HEK293 (cell line): ENCODE measurements around the gene AR.

Experiments used
- CTCF ChIA-PET: fragments of 350-600 bp; formaldehyde crosslinking; extraction: SDS; loops from one replicate; lab custom pipeline; 2021; ENCODE audit warnings: antibody characterized with exemption; lab: Yijun Ruan, JAX
- POLR2A ChIA-PET: fragments of 300-600 bp; formaldehyde crosslinking; extraction: SDS; loops from one replicate; lab custom pipeline; 2020; ENCODE audit warnings: antibody characterized with exemption, inconsistent platforms; lab: Yijun Ruan, JAX
- H3K27ac ChIP-seq: fragments of 200-500 bp; sonication (Bioruptor generic); 2 replicates; pipeline ENCODE4 v1.5.1; 2014; ENCODE audit warnings: low read depth, low read length, control low read depth, inconsistent platforms; ENCODE audit errors: extremely low read depth
- H3K36me3 ChIP-seq, 2 experiments: fragments of 200-500 bp in 1 of 2; sonication (Bioruptor generic) in 1 of 2; 1 replicate in 1 of 2; 2 replicates in 1 of 2; pipeline ENCODE4 v1.5.1; 2014 to 2017; ENCODE audit warnings: inconsistent platforms in 2 of 2, low read length in 2 of 2; ENCODE audit not compliant: control insufficient read depth in 2 of 2, insufficient read depth in 1 of 2
- H3K4me1 ChIP-seq: fragments of 200-500 bp; sonication (Bioruptor generic); 2 replicates; pipeline ENCODE4 v1.5.1; 2014; ENCODE audit warnings: mild to moderate bottlenecking, low read length, inconsistent platforms; ENCODE audit not compliant: control insufficient read depth, insufficient read depth
- H3K4me3 ChIP-seq: 2 replicates; pipeline ENCODE4 v1.5.1; 2011; ENCODE audit warnings: low read depth, mild to moderate bottlenecking, control low read depth, low read length, moderate library complexity
- H3K9me3 ChIP-seq: fragments of 200-500 bp; sonication (Bioruptor generic); 2 replicates; pipeline ENCODE4 v1.5.1; 2014; ENCODE audit warnings: low read depth, low read length, inconsistent platforms; ENCODE audit not compliant: control insufficient read depth, insufficient read depth
- BCL11B ChIP-seq: fragments of 450-650 bp; formaldehyde crosslinking; IDR thresholded peaks from 2 replicates; pipeline ENCODE4 v1.5.1; 2016; ENCODE audit warnings: low read depth, missing biosample characterization, missing genetic modification characterization
- EGR2 ChIP-seq: fragments of 450-650 bp; formaldehyde crosslinking; IDR thresholded peaks from 2 replicates; pipeline ENCODE4 v1.5.1; 2016; ENCODE audit warnings: low read depth, missing biosample characterization, missing genetic modification characterization
- FEZF1 ChIP-seq: fragments of 450-650 bp; formaldehyde crosslinking; IDR thresholded peaks from 2 replicates; pipeline ENCODE4 v1.5.1; 2016; ENCODE audit warnings: missing biosample characterization, missing genetic modification characterization
- GFI1B ChIP-seq: fragments of 450-650 bp; formaldehyde crosslinking; IDR thresholded peaks from 2 replicates; pipeline ENCODE4 v1.5.1; 2016; ENCODE audit warnings: missing biosample characterization, missing genetic modification characterization
- GLIS2 ChIP-seq: fragments of 450-650 bp; formaldehyde crosslinking; IDR thresholded peaks from 2 replicates; pipeline ENCODE4 v1.5.1; 2016; ENCODE audit warnings: missing biosample characterization, missing genetic modification characterization
- INSM2 ChIP-seq: fragments of 450-650 bp; formaldehyde crosslinking; IDR thresholded peaks from 2 replicates; pipeline ENCODE4 v1.5.1; 2016; ENCODE audit warnings: missing biosample characterization, missing genetic modification characterization
- MYNN ChIP-seq: fragments of 450-650 bp; formaldehyde crosslinking; IDR thresholded peaks from 2 replicates; pipeline ENCODE4 v1.5.1; 2016; ENCODE audit warnings: missing biosample characterization, missing genetic modification characterization, borderline replicate concordance
- PRDM1 ChIP-seq: fragments of 450-650 bp; formaldehyde crosslinking; IDR thresholded peaks from 2 replicates; pipeline ENCODE4; 2016; ENCODE audit warnings: missing biosample characterization, missing genetic modification characterization
- SALL2 ChIP-seq: fragments of 450-650 bp; formaldehyde crosslinking; IDR thresholded peaks from 2 replicates; pipeline ENCODE4 v1.5.0; 2017; ENCODE audit warnings: missing biosample characterization, mild to moderate bottlenecking, missing genetic modification characterization, borderline replicate concordance
- WT1 ChIP-seq: fragments of 450-650 bp; formaldehyde crosslinking; IDR thresholded peaks from 2 replicates; pipeline ENCODE4 v1.5.1; 2016; ENCODE audit warnings: missing biosample characterization, missing genetic modification characterization
- ZBTB1 ChIP-seq: fragments of 450-650 bp; formaldehyde crosslinking; IDR thresholded peaks from 2 replicates; pipeline ENCODE4 v1.5.1; 2016; ENCODE audit warnings: missing biosample characterization, missing genetic modification characterization
- ZBTB49 ChIP-seq: fragments of 450-650 bp; formaldehyde crosslinking; IDR thresholded peaks from 2 replicates; pipeline ENCODE4 v1.5.1; 2016; ENCODE audit warnings: missing biosample characterization, missing genetic modification characterization, low read depth
- ZFHX2 ChIP-seq: fragments of 450-650 bp; formaldehyde crosslinking; conservative IDR thresholded peaks from 2 replicates; pipeline ENCODE4 v1.5.1; 2016; ENCODE audit warnings: missing biosample characterization, missing genetic modification characterization
- ZFP37 ChIP-seq: fragments of 450-650 bp; formaldehyde crosslinking; IDR thresholded peaks from 2 replicates; pipeline ENCODE4 v1.5.1; 2016; ENCODE audit warnings: missing biosample characterization, missing genetic modification characterization
- ZNF114 ChIP-seq: fragments of 450-650 bp; formaldehyde crosslinking; IDR thresholded peaks from 2 replicates; pipeline ENCODE4 v1.5.0; 2017; ENCODE audit warnings: missing biosample characterization, missing genetic modification characterization
- ZNF140 ChIP-seq: fragments of 450-650 bp; formaldehyde crosslinking; IDR thresholded peaks from 2 replicates; pipeline ENCODE4 v1.5.1; 2016; ENCODE audit warnings: missing biosample characterization, missing genetic modification characterization
- ZNF169 ChIP-seq: fragments of 450-650 bp; formaldehyde crosslinking; IDR thresholded peaks from 2 replicates; pipeline ENCODE4 v1.5.1; 2016; ENCODE audit warnings: missing biosample characterization, missing genetic modification characterization
- ZNF292 ChIP-seq: fragments of 450-650 bp; formaldehyde crosslinking; IDR thresholded peaks from 2 replicates; pipeline ENCODE4 v1.5.1; 2016; ENCODE audit warnings: low read depth, missing biosample characterization, missing genetic modification characterization, borderline replicate concordance
- ZNF302 ChIP-seq: fragments of 450-650 bp; formaldehyde crosslinking; IDR thresholded peaks from 2 replicates; pipeline ENCODE4 v1.5.1; 2016; ENCODE audit warnings: missing biosample characterization, missing genetic modification characterization, low read depth
- ZNF449 ChIP-seq: fragments of 450-650 bp; formaldehyde crosslinking; IDR thresholded peaks from 2 replicates; pipeline ENCODE4 v1.5.1; 2017; ENCODE audit warnings: missing biosample characterization, mild to moderate bottlenecking, missing genetic modification characterization, moderate library complexity
- ZNF521 ChIP-seq: fragments of 450-650 bp; formaldehyde crosslinking; IDR thresholded peaks from 2 replicates; pipeline ENCODE4 v1.5.1; 2017; ENCODE audit warnings: missing biosample characterization, mild to moderate bottlenecking, missing genetic modification characterization
- ZSCAN23 ChIP-seq: fragments of 450-650 bp; formaldehyde crosslinking; IDR thresholded peaks from 2 replicates; pipeline ENCODE4 v1.5.1; 2016; ENCODE audit warnings: missing biosample characterization, missing genetic modification characterization
- TF ChIP-seq, protein P1 (sequence below): fragments of 450-650 bp; formaldehyde crosslinking; optimal IDR thresholded peaks from 2 replicates; pipeline ENCODE3; 2016; ENCODE audit warnings: missing biosample characterization, mild to moderate bottlenecking, missing genetic modification characterization
- TF ChIP-seq, protein P2 (sequence below): fragments of 450-650 bp; formaldehyde crosslinking; IDR thresholded peaks from 2 replicates; pipeline ENCODE4 v1.5.1; 2016; ENCODE audit warnings: missing biosample characterization, missing genetic modification characterization
- TF ChIP-seq, protein P3 (sequence below): fragments of 450-650 bp; formaldehyde crosslinking; IDR thresholded peaks from 2 replicates; pipeline ENCODE4 v1.5.1; 2017; ENCODE audit warnings: missing biosample characterization, missing genetic modification characterization

AR gene

GRCh38 chrX:67604979-67605703, 61.3 kb downstream of the AR start:
- POLR2A ChIA-PET, result no interaction called here
- Histone ChIP-seq H3K4me3 (no peak overlapping the region), H3K36me3 (no peaks in the 10 kb centered on the region), H3K27ac (no peak overlapping the region), H3K4me1 (no peaks in the 10 kb centered on the region), H3K9me3 (no peaks in the 10 kb centered on the region)
- TF ChIP-seq ZNF292 (tag by site-specific recombination) (no peak), PRDM1 (no peak), ZNF140 (tag by site-specific recombination) (no peak), ZNF449 (tag by site-specific recombination) (no peak), ZSCAN23 (no peak), GLIS2 (tag by site-specific recombination) (no peak), BCL11B (tag by site-specific recombination) (no peak), WT1 (tag by site-specific recombination) (no peak), ZFHX2 (no peak), ZBTB1 (tag by site-specific recombination) (no peak), EGR2 (tag by site-specific recombination) (no peak), INSM2 (no peak), ZNF114 (tag by site-specific recombination) (no peak)
- TF ChIP-seq, protein P1, sequence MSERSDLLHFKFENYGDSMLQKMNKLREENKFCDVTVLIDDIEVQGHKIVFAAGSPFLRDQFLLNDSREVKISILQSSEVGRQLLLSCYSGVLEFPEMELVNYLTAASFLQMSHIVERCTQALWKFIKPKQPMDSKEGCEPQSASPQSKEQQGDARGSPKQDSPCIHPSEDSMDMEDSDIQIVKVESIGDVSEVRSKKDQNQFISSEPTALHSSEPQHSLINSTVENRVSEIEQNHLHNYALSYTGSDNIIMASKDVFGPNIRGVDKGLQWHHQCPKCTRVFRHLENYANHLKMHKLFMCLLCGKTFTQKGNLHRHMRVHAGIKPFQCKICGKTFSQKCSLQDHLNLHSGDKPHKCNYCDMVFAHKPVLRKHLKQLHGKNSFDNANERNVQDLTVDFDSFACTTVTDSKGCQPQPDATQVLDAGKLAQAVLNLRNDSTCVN (tag by site-specific recombination), result no peak
- CTCF ChIA-PET, result interaction anchor here (0.8 kb wide), 1 partner anchor 11 kb away, joined by 4 read pairs; no protein-coding TSS in a partner anchor

DNA sequence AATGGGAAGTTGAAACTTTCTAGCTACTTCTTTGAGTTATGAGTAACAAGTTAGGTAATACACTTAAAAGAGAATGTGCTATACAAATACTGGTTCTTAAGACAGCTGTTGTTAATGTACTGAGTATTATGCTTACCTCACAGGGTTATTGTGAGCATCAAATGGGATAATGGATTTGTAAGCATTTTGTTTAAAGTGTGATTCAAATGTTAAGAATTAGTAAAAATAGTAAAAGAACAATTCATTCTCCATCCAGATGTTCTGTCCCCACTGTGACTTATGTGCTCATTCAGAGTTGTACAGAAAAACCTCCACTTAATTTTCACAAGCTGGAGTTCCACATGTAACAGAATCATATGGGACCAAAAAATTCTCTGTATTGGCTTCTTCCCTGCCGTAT, 63.6 kb downstream of the AR start:
- no peak overlapping the region for H3K27ac ChIP-seq
- TF ChIP-seq ZNF302 (tag by site-specific recombination), result no peak
- no peak for TF ChIP-seq ZFP37
- TF ChIP-seq, protein P1 (tag by site-specific recombination), result no peak
- TF ChIP-seq ZNF169, result no peak
- TF ChIP-seq, protein P2, sequence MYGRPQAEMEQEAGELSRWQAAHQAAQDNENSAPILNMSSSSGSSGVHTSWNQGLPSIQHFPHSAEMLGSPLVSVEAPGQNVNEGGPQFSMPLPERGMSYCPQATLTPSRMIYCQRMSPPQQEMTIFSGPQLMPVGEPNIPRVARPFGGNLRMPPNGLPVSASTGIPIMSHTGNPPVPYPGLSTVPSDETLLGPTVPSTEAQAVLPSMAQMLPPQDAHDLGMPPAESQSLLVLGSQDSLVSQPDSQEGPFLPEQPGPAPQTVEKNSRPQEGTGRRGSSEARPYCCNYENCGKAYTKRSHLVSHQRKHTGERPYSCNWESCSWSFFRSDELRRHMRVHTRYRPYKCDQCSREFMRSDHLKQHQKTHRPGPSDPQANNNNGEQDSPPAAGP (tag by site-specific recombination), result no peak
- TF ChIP-seq FEZF1, result no peak
- no peak for TF ChIP-seq ZNF521 (tag by site-specific recombination)
- TF ChIP-seq MYNN (tag by site-specific recombination), result no peak
- no peak for TF ChIP-seq SALL2 (tag by site-specific recombination)
- TF ChIP-seq, protein P3, sequence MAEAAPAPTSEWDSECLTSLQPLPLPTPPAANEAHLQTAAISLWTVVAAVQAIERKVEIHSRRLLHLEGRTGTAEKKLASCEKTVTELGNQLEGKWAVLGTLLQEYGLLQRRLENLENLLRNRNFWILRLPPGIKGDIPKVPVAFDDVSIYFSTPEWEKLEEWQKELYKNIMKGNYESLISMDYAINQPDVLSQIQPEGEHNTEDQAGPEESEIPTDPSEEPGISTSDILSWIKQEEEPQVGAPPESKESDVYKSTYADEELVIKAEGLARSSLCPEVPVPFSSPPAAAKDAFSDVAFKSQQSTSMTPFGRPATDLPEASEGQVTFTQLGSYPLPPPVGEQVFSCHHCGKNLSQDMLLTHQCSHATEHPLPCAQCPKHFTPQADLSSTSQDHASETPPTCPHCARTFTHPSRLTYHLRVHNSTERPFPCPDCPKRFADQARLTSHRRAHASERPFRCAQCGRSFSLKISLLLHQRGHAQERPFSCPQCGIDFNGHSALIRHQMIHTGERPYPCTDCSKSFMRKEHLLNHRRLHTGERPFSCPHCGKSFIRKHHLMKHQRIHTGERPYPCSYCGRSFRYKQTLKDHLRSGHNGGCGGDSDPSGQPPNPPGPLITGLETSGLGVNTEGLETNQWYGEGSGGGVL, result no peak
- TF ChIP-seq GFI1B (tag by site-specific recombination), result no peak
- no peak for TF ChIP-seq ZBTB49 (tag by site-specific recombination)

More for the DNA sequence above, 63.6 kb downstream of the AR start:
- ChIA-PET CTCF (no interaction called here), POLR2A (no interaction called here)
- Histone ChIP-seq H3K9me3 (no peaks in the 10 kb centered on the region), H3K36me3 (no peaks in the 10 kb centered on the region), H3K4me3 (no peak overlapping the region), H3K4me1 (no peaks in the 10 kb centered on the region)
